ENCODE measurements around the gene C19orf47. TPM values are rescaled to one million over a fixed set of nuclear protein-coding genes. Genes with fewer than 3 reads are reported as not detected.

Gene C19orf47
- total RNA-seq, 3 donors from 2014 or later (not counting 1 experiment from before 2014, with no cell fraction given) = 15.2 to 20.2 (median 16.1) TPM

GRCh38 chr19:40395956-40396355, 47.8 kb upstream of the C19orf47 start:
- Histone ChIP-seq H3K4me1 (ENCODE audit: control insufficient read depth, insufficient read depth, low read length) (peaks cover 11% of the 10 kb centered on the region), H3K4me3 (ENCODE audit: low read length) (no peak overlapping the region), H3K9me3 (ENCODE audit: control insufficient read depth, insufficient read depth, low read length) (no peaks in the 10 kb centered on the region), H3K27me3 (ENCODE audit: control insufficient read depth, insufficient read depth, low read length) (no peaks in the 10 kb centered on the region), H3K27ac (ENCODE audit: low read length) (no peak overlapping the region), H3K36me3 (ENCODE audit: control insufficient read depth, insufficient read depth, low read length) (no peaks in the 10 kb centered on the region)
- H3K27me3 Mint-ChIP-seq (ENCODE audit: low read depth in 2 of 2) = no peaks in the 10 kb centered on the region
- peaks cover 0 to 5% of the 10 kb centered on the region in 2 donors for H3K4me1 Mint-ChIP-seq
- no peaks in the 10 kb centered on the region for H3K36me3 Mint-ChIP-seq
- 92% methylated on average over 14 of the region's 14 CpGs for WGBS (ENCODE audit: insufficient coverage)
- no peak overlapping the region for H3K27ac Mint-ChIP-seq
- no peaks in the 10 kb centered on the region for H3K9me3 Mint-ChIP-seq
- TF ChIP-seq CTCF (IDR thresholded peaks at IDR 0.05) = no peak
- intact Hi-C loops (cut with micrococcal nuclease) = no loop called here
- H3K4me3 Mint-ChIP-seq = no peak overlapping the region
- DNase-seq (no peak), ATAC-seq (no peak)

GRCh38 chr19:40394816-40395210, 46.6 kb upstream of the C19orf47 start:
- no peaks in the 10 kb centered on the region for H3K9me3 Mint-ChIP-seq
- no peak overlapping the region for H3K4me3 ChIP-seq (ENCODE audit: low read length)
- no peaks in the 10 kb centered on the region for H3K27me3 Mint-ChIP-seq (ENCODE audit: low read depth in 2 of 2)
- H3K27ac ChIP-seq (ENCODE audit: low read length) = no peak overlapping the region
- ATAC-seq (no peak), DNase-seq (no peak)
- H3K36me3 ChIP-seq (ENCODE audit: control insufficient read depth, insufficient read depth, low read length) = no peaks in the 10 kb centered on the region
- H3K27ac Mint-ChIP-seq = no peak overlapping the region
- peaks cover 11% of the 10 kb centered on the region for H3K4me1 ChIP-seq (ENCODE audit: control insufficient read depth, insufficient read depth, low read length)
- no peak for TF ChIP-seq CTCF (IDR thresholded peaks at IDR 0.05)
- no peaks in the 10 kb centered on the region for H3K9me3 ChIP-seq (ENCODE audit: control insufficient read depth, insufficient read depth, low read length)
- H3K27me3 ChIP-seq (ENCODE audit: control insufficient read depth, insufficient read depth, low read length) = no peaks in the 10 kb centered on the region
- WGBS (ENCODE audit: insufficient coverage) = 81% methylated on average over 13 of the region's 13 CpGs
- intact Hi-C loops (cut with micrococcal nuclease) = no loop called here
- peaks cover 0 to 5% of the 10 kb centered on the region in 2 donors for H3K4me1 Mint-ChIP-seq
- H3K4me3 Mint-ChIP-seq = no peak overlapping the region
- no peaks in the 10 kb centered on the region for H3K36me3 Mint-ChIP-seq

- H3K9me3 ChIP-seq (ENCODE audit: control insufficient read depth, insufficient read depth, low read length) = no peaks in the 10 kb centered on the region
- ATAC-seq = no peak
- no peak overlapping the region for H3K27ac ChIP-seq (ENCODE audit: low read length)
- 92% methylated on average over 41 of the region's 41 CpGs for WGBS (ENCODE audit: insufficient coverage)
- DNase-seq = no peak
- intact Hi-C loops (cut with micrococcal nuclease) = no loop called here
- TF ChIP-seq CTCF (IDR thresholded peaks at IDR 0.05) = no peak
- Mint-ChIP-seq H3K9me3 (no peaks in the 10 kb centered on the region), H3K36me3 (no peaks in the 10 kb centered on the region), H3K4me3 (no peak overlapping the region), H3K4me1 (peaks cover 0 to 5% of the 10 kb centered on the region in 2 donors), H3K27ac (no peak overlapping the region), H3K27me3 (ENCODE audit: low read depth in 2 of 2) (no peaks in the 10 kb centered on the region)
- no peaks in the 10 kb centered on the region for H3K27me3 ChIP-seq (ENCODE audit: control insufficient read depth, insufficient read depth, low read length)
- peaks cover 11% of the 10 kb centered on the region for H3K4me1 ChIP-seq (ENCODE audit: control insufficient read depth, insufficient read depth, low read length)
- no peaks in the 10 kb centered on the region for H3K36me3 ChIP-seq (ENCODE audit: control insufficient read depth, insufficient read depth, low read length)
- H3K4me3 ChIP-seq (ENCODE audit: low read length) = no peak overlapping the region
These were observed 46.0 kb upstream of the C19orf47 start for GRCh38 chr19:40393894-40394815.
